Inflammatory macrophage treated with lipopolysaccharide for 4 hours (primary cell): ENCODE measurements around the gene CNOT6L.

Experiments
- DNase-seq: peaks from one replicate; pipeline ENCODE4 v3.0.0-alpha.2; 2020

Gene CNOT6L

DNA sequence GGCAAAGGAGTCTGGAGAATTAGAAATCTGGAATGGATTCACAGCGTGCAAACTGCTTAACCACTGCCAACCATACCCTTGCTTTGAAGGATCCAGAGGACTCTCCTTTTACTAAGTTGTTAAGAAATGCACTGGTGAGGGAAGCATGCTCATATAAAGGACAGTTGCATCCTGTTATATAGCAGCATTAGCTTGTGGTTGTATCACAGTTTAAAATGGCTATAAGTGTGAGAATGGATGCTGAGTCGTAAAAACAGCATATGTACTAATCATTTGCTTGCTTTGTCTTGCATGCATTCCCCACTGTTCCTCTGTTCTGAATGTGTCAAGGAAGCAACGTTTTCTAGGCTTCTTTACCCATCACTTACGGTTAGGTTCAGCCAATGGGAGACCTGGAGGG is 112.5 kb downstream of the CNOT6L start:
- DNase-seq, result no peak

DNA sequence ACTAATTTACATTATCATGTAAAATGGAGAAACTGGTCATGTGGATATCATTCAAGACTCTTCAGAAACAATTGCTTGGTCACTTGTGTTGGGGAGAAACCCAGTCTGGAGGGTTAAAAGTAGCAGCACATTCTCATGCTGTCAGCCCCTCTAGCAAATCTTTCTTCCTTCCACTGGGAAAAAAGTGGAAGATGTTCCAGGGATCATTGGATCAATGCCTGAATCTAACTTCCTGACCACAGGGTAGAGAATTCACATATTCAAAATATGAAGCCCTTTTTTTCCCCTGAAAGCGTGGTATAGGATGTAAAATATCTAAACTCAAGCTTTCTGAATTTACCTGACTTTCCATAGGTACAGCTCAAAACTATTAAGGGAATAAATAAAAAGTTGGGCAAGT is 115.5 kb downstream of the CNOT6L start:
- DNase-seq, result no peak

GRCh38 chr4:77701121-77701520 is 118.0 kb downstream of the CNOT6L start:
- DNase-seq, result no peak

GRCh38 chr4:77699731-77700210 is 119.4 kb downstream of the CNOT6L start:
- DNase-seq, result no peak

DNA sequence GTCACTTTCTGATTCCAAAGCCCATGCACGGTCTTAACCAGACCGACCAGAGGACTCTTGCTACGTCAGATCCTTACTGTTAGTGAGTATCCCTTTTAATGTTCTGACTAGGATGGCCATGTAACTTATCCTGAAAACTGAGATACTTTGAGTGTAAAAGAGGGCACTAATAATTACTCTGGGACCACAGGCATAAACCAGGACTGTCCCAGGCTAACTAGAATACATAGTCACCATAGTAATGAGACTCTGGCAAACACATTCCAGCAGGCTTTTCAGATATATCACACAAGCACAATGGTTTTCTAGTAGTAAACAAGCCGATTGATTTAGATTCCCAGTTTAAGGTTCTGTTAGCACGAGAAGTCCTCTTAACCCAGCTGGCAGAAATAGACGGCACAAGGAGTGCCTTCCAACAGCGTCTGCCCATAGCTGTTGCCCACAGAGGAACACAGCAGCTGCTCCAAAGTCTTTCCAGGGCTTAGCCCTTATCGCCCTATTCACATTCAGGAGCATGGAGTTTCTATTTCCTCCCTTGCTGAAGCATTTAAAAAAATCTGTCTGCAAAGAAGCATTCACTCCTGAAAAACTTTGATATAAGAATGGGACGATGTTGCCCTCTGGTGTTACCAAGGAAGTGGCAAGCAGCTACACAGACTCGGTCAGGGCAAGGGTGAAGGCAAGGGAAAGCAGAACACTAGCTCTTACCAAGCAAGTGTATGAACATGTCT is 121.1 kb downstream of the CNOT6L start:
- no peak for DNase-seq

GRCh38 chr4:77695774-77696173 is 123.4 kb downstream of the CNOT6L start:
- no peak for DNase-seq

DNA sequence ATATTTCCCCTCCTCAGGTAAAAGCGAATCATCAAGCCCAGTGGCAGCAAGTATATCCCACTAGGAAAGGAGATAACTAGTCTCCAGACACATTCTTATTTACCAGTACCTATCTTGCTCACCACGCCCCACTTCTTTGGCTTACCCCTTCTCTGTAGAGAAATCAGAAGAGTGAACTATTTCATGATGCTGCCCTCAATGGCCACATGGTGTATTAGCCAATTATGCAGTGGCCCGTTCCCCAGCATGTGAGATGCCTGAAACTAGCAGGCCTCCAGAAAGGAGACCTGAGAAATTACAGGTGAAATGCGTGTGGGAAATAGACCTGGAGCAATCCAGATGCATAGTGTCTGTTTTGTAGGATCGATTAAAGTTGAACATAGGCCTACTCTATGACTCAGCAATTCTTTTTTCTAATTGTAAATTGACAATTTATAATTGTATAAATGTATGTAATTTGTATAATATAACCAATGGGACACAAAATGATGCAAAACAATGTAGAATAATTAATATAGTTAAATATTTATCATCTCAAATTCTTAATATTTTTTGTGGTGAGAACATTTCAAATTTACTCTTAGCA is 126.2 kb downstream of the CNOT6L start:
- no peak for DNase-seq

- no peak for DNase-seq
Observed at GRCh38 chr4:77681792-77682191, 137.4 kb downstream of the CNOT6L start.

- DNase-seq, result no peak
Observed at GRCh38 chr4:77676842-77677241, 142.3 kb downstream of the CNOT6L start.

DNA sequence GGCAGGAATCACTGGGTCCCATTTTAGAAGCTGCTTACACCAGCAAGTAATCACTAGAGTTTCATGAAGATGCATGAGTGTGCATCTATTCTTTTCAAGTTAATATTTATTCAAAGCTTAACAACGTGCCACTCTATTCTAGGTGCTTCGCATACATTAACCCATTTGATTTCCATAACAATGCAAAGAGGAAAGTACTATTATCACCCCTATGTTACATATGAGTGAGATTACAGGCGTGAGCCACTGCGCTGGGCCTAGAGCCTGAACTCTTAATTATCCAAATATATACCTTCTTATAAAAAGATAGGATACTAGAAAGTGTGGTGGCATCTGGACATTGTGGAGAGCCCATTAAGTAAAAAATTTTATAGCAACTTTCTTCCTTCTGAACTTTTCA is 148.1 kb downstream of the CNOT6L start:
- DNase-seq, result no peak

DNA sequence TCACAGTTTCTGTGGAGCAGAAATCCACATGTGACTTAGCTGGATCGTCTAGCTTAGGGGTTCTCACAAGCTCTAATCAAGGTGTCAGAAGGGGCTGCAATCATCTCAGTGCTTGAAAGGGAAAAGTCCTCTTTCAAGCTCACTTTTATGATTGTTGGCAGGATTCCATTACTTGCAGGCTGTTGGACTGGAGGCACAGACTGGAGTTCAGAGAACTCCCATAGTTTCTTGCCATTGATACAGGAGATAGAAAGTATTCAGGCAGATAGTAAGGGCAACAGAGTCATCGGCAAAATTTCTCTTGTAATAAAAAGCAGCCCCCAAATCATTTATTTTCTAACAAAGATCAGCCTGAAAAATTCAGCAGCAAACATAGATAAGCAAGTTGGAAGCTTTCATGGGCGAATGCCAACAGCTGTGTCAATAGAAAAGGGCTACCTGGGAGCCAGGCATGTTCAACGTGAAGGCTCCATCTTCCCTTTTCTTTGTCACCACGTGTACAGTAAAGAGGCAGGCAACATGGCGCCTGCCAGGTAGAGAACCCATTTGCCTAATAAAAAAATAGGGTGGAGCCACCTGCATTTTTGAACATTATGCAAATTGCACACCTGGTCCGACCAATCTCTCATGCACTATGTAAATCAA is 149.1 kb downstream of the CNOT6L start:
- no peak for DNase-seq

DNA sequence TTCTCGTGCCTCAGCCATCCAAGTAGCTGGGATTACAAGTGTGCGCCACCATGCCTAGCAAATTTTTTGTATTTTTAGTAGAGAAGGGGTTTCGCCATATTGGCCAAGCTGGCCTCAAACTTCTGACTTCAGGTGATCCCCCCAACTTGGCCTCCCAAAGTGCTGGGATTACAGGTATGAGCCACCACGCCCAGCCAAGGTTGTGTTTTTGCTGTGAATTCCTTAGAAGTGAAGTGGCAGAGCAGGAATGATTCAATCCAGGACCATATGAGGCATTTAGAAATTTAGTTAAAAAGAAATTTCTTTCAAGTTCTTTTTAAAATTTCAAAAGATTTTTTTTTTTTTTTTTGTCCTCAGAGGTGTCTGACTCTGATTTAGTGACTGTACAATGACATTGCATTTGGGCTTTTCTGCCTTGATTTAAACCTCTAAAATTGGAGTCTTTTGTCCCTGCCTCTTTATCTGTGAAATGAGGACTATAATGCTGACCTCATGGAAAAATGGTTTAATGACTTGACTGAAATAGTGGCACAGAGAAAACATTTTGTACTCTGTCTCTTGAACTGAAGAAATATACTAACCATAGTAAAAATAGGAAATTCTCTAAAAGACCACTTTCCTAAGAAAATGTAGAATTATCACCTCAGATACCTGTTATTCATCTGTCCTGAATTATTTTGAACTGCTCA is 153.6 kb downstream of the CNOT6L start:
- DNase-seq, result no peak
